Endothelial cell of umbilical vein (primary cell): ENCODE measurements around the gene CYP26C1. TPM values are rescaled to one million over a fixed set of nuclear protein-coding genes. Genes with fewer than 3 reads are reported as not detected.

Source experiments
- BruUV-seq: library from RNA; stranded (reverse); fragments of 400-500 nt; replicated peaks from 2 replicates; lab custom pipeline; 2021; lab: Mats Ljungman, UMichigan
- CTCF ChIA-PET: fragments of 300-600, 350-600 bp; sonication (Branson Sonifier 250); formaldehyde crosslinking; loops from one replicate; lab custom pipeline; 2021; ENCODE audit warnings: antibody characterized with exemption, inconsistent platforms; lab: Charles Lee
- POLR2A ChIA-PET: fragments of 300-600, 350-600 bp; sonication (Branson Sonifier 250); formaldehyde crosslinking; loops from one replicate; lab custom pipeline; 2021; ENCODE audit warnings: antibody characterized with exemption, inconsistent platforms; lab: Charles Lee
- DNase-seq: peaks from one replicate; pipeline ENCODE4 v3.0.0-alpha.2; 2011; ENCODE audit warnings: low read depth, low spot score
- FAIRE-seq: peaks from 2 replicates; lab custom pipeline; 2011; peaks lifted over from hg19 to GRCh38; lab: Jason Lieb, UNC
- H2AFZ ChIP-seq: 2 replicates; pipeline ENCODE4 v1.6.0; 2012; ENCODE audit warnings: low read depth, low read length, control low read depth, inconsistent platforms
- H3K27ac ChIP-seq: 2 replicates; pipeline ENCODE4 v1.5.1; 2011; ENCODE audit warnings: low read depth, mild to moderate bottlenecking, control low read depth, low read length, moderate library complexity; ENCODE audit not compliant: insufficient read depth
- H3K27me3 ChIP-seq, 2 experiments: 2 replicates each; pipeline versions ENCODE4 v1.6.0 to v1.6.1; 2011; ENCODE audit warnings: low read length in 2 of 2, mixed read lengths in 1 of 2; ENCODE audit not compliant: control insufficient read depth in 2 of 2, insufficient read depth in 2 of 2
- H3K36me3 ChIP-seq, 2 experiments: 2 replicates in 1 of 2; 3 replicates in 1 of 2; pipeline ENCODE4 v1.5.1; 2011; ENCODE audit warnings: low read length in 2 of 2, mild to moderate bottlenecking in 1 of 2, moderate library complexity in 1 of 2; ENCODE audit not compliant: control insufficient read depth in 2 of 2, insufficient read depth in 2 of 2; ENCODE audit errors: extremely low read depth in 1 of 2
- H3K4me1 ChIP-seq: 3 replicates; pipeline ENCODE4 v1.5.1; 2011; ENCODE audit warnings: mild to moderate bottlenecking, low read length; ENCODE audit not compliant: control insufficient read depth, insufficient read depth; ENCODE audit errors: extremely low read depth
- H3K4me2 ChIP-seq: 2 replicates; pipeline ENCODE4 v1.6.1; 2011; ENCODE audit warnings: low read length, control low read depth, mixed read lengths; ENCODE audit not compliant: insufficient read depth
- H3K4me3 ChIP-seq, 3 experiments: fragments of 200-600 bp in 1 of 3; sonication (generic), shearing (Covaris generic) in 1 of 3; replicated peaks in 1 of 3; 2 replicates each; pipeline ENCODE4 v1.5.1; 2011 to 2016; ENCODE audit warnings: control low read depth in 3 of 3, low read length in 3 of 3, mild to moderate bottlenecking in 2 of 3, inconsistent platforms in 1 of 3, low read depth in 1 of 3, moderate library complexity in 1 of 3; ENCODE audit not compliant: insufficient read depth in 1 of 3
- H3K79me2 ChIP-seq: 2 replicates; pipeline ENCODE4 v1.6.0; 2012; ENCODE audit warnings: low read length, inconsistent platforms; ENCODE audit not compliant: control insufficient read depth, insufficient read depth
- H3K9ac ChIP-seq: replicated peaks from 2 replicates; pipeline ENCODE3; 2011; ENCODE audit warnings: low read length, control low read depth; ENCODE audit not compliant: insufficient read depth; ENCODE audit errors: extremely low read depth
- H3K9me1 ChIP-seq: replicated peaks from 3 replicates; pipeline ENCODE4 v1.6.0; 2011; ENCODE audit warnings: mild to moderate bottlenecking, low read length; ENCODE audit not compliant: control insufficient read depth, insufficient read depth; ENCODE audit errors: extremely low read depth
- H3K9me3 ChIP-seq: replicated peaks from 2 replicates; pipeline ENCODE4 v1.5.1; 2012; ENCODE audit warnings: low read length, inconsistent platforms; ENCODE audit not compliant: control insufficient read depth, insufficient read depth
- H4K20me1 ChIP-seq: replicated peaks from 2 replicates; pipeline ENCODE3; 2011; ENCODE audit warnings: mild to moderate bottlenecking, low read length; ENCODE audit not compliant: control insufficient read depth, insufficient read depth; ENCODE audit errors: extremely low read depth
- EZH2 ChIP-seq: IDR thresholded peaks from 2 replicates; pipeline ENCODE4 v1.6.1; 2012; ENCODE audit warnings: borderline replicate concordance, low read depth, mild to moderate bottlenecking, moderate library complexity, low read length, inconsistent platforms; ENCODE audit not compliant: severe bottlenecking
- FOS ChIP-seq: IDR thresholded peaks from 2 replicates; pipeline ENCODE4 v1.6.1; 2011; ENCODE audit warnings: mild to moderate bottlenecking, low read length, moderate library complexity, borderline replicate concordance; ENCODE audit not compliant: insufficient read depth
- GATA2 ChIP-seq: IDR thresholded peaks from 2 replicates; pipeline ENCODE4 v1.7.0; 2011; ENCODE audit warnings: low read depth, mild to moderate bottlenecking, moderate library complexity, mixed read lengths, low read length; ENCODE audit not compliant: insufficient read length, insufficient read depth
- JUN ChIP-seq: IDR thresholded peaks from 2 replicates; pipeline ENCODE4 v1.6.1; 2011; ENCODE audit warnings: borderline replicate concordance, low read depth; ENCODE audit not compliant: insufficient read length, insufficient read depth
- MAX ChIP-seq: IDR thresholded peaks from 2 replicates; pipeline ENCODE4 v1.6.1; 2011; ENCODE audit not compliant: insufficient read depth, insufficient read length
- POLR2A ChIP-seq: IDR thresholded peaks from 2 replicates; pipeline ENCODE4 v1.6.1; 2012; ENCODE audit warnings: low read depth, mild to moderate bottlenecking, control low read depth, low read length
- dilution Hi-C: fragments of 300-500 bp; cut with MboI; formaldehyde crosslinking; loops from one replicate; pipeline ENCODE4 v1.15.0; 2019; ENCODE audit warnings: low sequenced_read_pairs; ENCODE audit not compliant: extremely low pct_ligation_motif_present
- intact Hi-C: fragments of 100-400 bp; cut with micrococcal nuclease; formaldehyde crosslinking; loops from one replicate; pipeline ENCODE4 v1.10.0; 2022
- polyA plus RNA-seq, 4 experiments: library from polyadenylated mRNA; depleted of rRNA in 3 of 4; stranded (reverse) in 3 of 4; unstranded in 1 of 4; fragments of >200 nt; gene quantifications; 2 replicates each; pipeline versions ENCODE4 v1.2.1 to v1.2.3, GENCODE V29; 2011 to 2012; ENCODE audit warnings: missing spikeins in 1 of 4
- total RNA-seq: library from RNA; stranded (reverse); gene quantifications from 2 replicates; pipeline ENCODE4 v1.2.3, GENCODE V29; 2021

The CYP26C1 gene
- total and polyA plus RNA-seq, 2 donors (not counting 3 experiments of a cell fraction or from before 2014, with no cell fraction given), result 0.12 to 3.0 TPM

- Histone ChIP-seq H3K27me3 (no peaks in the 10 kb centered on the region), H3K9me1 (no peaks in the 10 kb centered on the region), H3K79me2 (no peaks in the 10 kb centered on the region), H3K9me3 (no peaks in the 10 kb centered on the region), H3K36me3 (peaks cover 2% of the 10 kb centered on the region in 2 experiments), H3K4me3 (no peak overlapping the region), H3K9ac (no peak overlapping the region), H3K27ac (no peak overlapping the region), H3K4me2 (no peak overlapping the region), H3K4me1 (peaks cover 19% of the 10 kb centered on the region), H2AFZ (no peak overlapping the region), H4K20me1 (no peaks in the 10 kb centered on the region)
- dilution Hi-C loops (no loop called here), intact Hi-C loops (no loop called here)
- TF ChIP-seq POLR2A (no peak), EZH2 (no peak), JUN (no peak), MAX (no peak), GATA2 (no peak), FOS (no peak)
- BruUV-seq, result no TSS peak
- POLR2A ChIA-PET, result no interaction called here
- DNase-seq (no peak), FAIRE-seq (no peak)
- CTCF ChIA-PET, result no interaction called here
These were observed 20.9 kb upstream of the CYP26C1 start for GRCh38 chr10:93039721-93040120.

- intact Hi-C loops (no loop called here), dilution Hi-C loops (no loop called here)
- BruUV-seq, result no TSS peak
- Histone ChIP-seq H3K79me2 (no peaks in the 10 kb centered on the region), H3K27me3 (no peaks in the 10 kb centered on the region), H4K20me1 (no peaks in the 10 kb centered on the region), H3K9ac (no peak overlapping the region), H3K4me3 (no peak overlapping the region), H3K9me3 (no peaks in the 10 kb centered on the region), H3K27ac (no peak overlapping the region), H3K36me3 (peaks cover 2 to 9% of the 10 kb centered on the region in 2 experiments), H3K4me2 (no peak overlapping the region), H2AFZ (no peak overlapping the region), H3K4me1 (no peaks in the 10 kb centered on the region), H3K9me1 (no peaks in the 10 kb centered on the region)
- CTCF ChIA-PET, result interaction anchor here (0.5 kb wide), 1 partner anchor 71 kb away, joined by 3 read pairs; no protein-coding TSS in a partner anchor
- POLR2A ChIA-PET, result no interaction called here
- no peak for TF ChIP-seq EZH2
- no peak for TF ChIP-seq GATA2
- TF ChIP-seq FOS, result no peak
- no peak for TF ChIP-seq MAX
- DNase-seq (no peak), FAIRE-seq (no peak)
These were observed 6.1 kb upstream of the CYP26C1 start for GRCh38 chr10:93054486-93054885.
